Mucosa of descending colon (tissue), 3 donors: ENCODE data around the gene CEP72. TPM values are rescaled to one million over a fixed set of nuclear protein-coding genes. Genes with fewer than 3 reads are reported as not detected.

ENCODE experiments used
- ATAC-seq: fragments of 200-7000 bp; cut with Tn5 transposase; one replicate; pipeline ENCODE4 v1.9.1; 2020; ENCODE audit warnings: mild to moderate bottlenecking, moderate library complexity
- DNase-seq, 3 donors: peaks; one replicate each; pipeline ENCODE4 v3.0.0-alpha.2; 2020
- H3K36me3 ChIP-seq: fragments of 200-600 bp; one replicate; pipeline ENCODE4 v1.8.0; 2021; ENCODE audit warnings: low read depth, mild to moderate bottlenecking
- H3K4me1 ChIP-seq: fragments of 200-600 bp; one replicate; pipeline ENCODE4 v1.8.0; 2021; ENCODE audit warnings: low read depth, mild to moderate bottlenecking
- H3K4me3 ChIP-seq: fragments of 200-600 bp; one replicate; pipeline ENCODE4 v1.8.0; 2021; ENCODE audit warnings: mild to moderate bottlenecking
- H3K9me3 ChIP-seq: fragments of 200-600 bp; one replicate; pipeline ENCODE4 v1.8.0; 2021; ENCODE audit warnings: mild to moderate bottlenecking
- intact Hi-C, 2 donors: fragments of 100-400 bp; cut with DNase I in 1 of 2; cut with micrococcal nuclease in 1 of 2; formaldehyde crosslinking; loops; one replicate each; pipeline versions ENCODE4 v1.11.0 to v1.11.1; 2022; cut with DNase I, micrococcal nuclease
- total RNA-seq, 3 donors: library from RNA; stranded (reverse); fragmentation: NEBNext Ultra II Directional in 2 of 3; extraction: Animal tissue kit (Norgen Biotek cat#: 25700) in 2 of 3; gene quantifications; one replicate each; pipeline versions ENCODE4 v1.2.1 to v1.2.4, GENCODE V29; 2021 to 2023
- TF ChIP-seq, protein P1 (sequence below): fragments of 200-600 bp; IDR thresholded peaks from one replicate; pipeline ENCODE4 v1.8.0; 2022; ENCODE audit warnings: antibody characterized with exemption, mild to moderate bottlenecking
- donor health status: DM: no; HTN: no; CAD: no; lungs with moderate emphysema.
- donor health status: DM: no; HTN: no; CAD: no.
- donor health status: DM: no; HTN: yes; CAD: no.

The CEP72 gene
- total RNA-seq, 3 donors from 2014 or later: 7.3 to 9.7 (median 8.8) TPM

DNA sequence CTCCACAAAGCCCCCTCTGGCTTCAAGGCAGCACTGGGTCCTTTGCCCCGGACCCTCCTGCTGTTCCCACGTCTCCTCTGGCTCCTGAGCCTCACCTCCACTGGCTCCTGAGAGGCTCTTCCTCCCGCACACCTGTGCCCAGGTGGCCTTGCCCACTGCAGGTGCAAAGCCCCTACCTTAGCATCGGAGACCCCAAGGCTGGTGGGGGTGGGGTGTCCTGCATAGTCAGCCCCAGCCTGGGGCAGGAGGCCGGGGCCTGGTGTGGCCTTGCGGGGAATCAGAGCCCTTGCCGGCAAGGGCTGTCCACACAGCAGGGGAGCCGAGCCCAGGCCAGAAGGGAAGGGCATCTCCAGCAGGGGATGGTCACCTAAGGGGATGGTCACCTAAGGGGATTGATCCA, 41.3 kb upstream of the CEP72 start:
- no peak for ATAC-seq
- Histone ChIP-seq H3K4me3 (no peak overlapping the region), H3K36me3 (no peaks in the 10 kb centered on the region), H3K4me1 (peaks cover under 1% of the 10 kb centered on the region), H3K9me3 (peaks cover 2% of the 10 kb centered on the region)
- DNase-seq: no peak
- TF ChIP-seq, protein P1, sequence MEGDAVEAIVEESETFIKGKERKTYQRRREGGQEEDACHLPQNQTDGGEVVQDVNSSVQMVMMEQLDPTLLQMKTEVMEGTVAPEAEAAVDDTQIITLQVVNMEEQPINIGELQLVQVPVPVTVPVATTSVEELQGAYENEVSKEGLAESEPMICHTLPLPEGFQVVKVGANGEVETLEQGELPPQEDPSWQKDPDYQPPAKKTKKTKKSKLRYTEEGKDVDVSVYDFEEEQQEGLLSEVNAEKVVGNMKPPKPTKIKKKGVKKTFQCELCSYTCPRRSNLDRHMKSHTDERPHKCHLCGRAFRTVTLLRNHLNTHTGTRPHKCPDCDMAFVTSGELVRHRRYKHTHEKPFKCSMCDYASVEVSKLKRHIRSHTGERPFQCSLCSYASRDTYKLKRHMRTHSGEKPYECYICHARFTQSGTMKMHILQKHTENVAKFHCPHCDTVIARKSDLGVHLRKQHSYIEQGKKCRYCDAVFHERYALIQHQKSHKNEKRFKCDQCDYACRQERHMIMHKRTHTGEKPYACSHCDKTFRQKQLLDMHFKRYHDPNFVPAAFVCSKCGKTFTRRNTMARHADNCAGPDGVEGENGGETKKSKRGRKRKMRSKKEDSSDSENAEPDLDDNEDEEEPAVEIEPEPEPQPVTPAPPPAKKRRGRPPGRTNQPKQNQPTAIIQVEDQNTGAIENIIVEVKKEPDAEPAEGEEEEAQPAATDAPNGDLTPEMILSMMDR: no peak
- intact Hi-C loops: no loop called here

DNA sequence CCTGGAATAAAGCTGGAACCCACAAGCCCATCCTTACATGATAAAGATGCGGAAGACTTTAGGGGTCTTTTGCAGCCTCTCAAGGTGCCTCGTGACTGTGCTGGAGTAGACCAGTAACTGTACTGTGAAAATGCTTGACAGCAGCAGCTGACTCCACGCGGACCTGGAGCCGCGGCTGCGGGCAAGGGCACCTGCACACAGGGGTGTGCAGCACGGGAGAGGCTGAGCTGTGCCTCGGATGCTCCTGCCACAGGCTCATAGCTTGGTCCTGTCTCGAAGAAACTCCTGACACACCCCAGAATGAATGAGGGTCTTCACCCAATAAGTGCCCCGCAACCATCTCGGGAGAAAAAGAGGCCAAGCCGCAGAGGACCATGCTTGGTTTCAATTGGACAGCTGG, 40.3 kb upstream of the CEP72 start:
- DNase-seq (no peak), ATAC-seq (no peak)
- H3K36me3 ChIP-seq: no peaks in the 10 kb centered on the region
- intact Hi-C loops: no loop called here
- no peak overlapping the region for H3K4me3 ChIP-seq
- peaks cover 11% of the 10 kb centered on the region for H3K9me3 ChIP-seq
- H3K4me1 ChIP-seq: no peaks in the 10 kb centered on the region
- TF ChIP-seq, protein P1: no peak

DNA sequence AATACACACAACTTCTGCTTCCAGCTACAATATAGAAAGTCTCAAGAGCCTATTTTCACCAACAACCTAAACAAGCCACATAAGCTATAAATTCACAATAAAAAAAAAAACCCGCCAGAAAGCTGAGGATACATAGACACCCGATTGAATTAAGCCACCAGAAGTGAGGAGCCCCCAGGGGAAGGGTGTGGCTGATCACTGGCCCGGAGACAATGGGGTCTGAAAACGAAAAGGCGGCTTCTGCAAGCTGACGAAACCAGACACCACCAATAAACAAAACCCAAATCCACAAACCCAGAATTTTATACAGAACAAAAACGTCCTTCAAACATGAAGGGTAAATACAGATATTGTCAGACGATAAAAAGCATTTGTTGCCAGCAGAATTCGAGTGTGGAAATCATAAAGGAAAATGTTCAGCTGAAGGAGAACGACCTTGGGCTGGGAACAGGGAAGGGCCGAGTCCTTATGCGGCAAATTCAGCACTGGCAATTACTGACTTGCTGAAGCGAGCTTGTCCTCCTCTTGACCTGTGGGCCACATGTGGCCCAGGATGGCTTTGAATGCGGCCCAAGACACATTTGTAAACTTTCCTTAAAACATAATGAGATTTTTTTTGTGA, 39.6 kb upstream of the CEP72 start:
- H3K4me3 ChIP-seq: no peak overlapping the region
- peaks cover 14% of the 10 kb centered on the region for H3K9me3 ChIP-seq
- no peaks in the 10 kb centered on the region for H3K36me3 ChIP-seq
- TF ChIP-seq, protein P1: no peak
- no peak for DNase-seq
- intact Hi-C loops: no loop called here
- no peaks in the 10 kb centered on the region for H3K4me1 ChIP-seq
- no peak for ATAC-seq

DNA sequence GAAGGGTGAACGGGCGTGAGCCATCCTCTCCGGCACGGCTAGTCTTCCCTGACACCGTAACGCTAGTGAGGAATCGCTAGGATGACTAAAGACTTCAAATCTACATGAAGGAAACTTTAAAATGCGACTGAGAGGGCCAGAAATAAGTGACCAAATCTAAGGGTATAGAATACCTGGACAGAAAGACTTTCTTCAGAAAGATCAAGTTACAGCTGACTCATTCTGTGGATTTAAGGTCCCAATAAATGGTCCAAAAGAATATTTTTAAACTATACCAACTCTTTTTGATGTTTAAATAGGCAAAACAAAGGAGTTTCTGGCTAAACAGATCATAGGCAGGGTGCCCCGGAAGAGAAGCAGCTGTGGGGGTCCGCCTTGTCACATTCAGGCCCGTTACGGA, 38.9 kb upstream of the CEP72 start:
- Histone ChIP-seq H3K36me3 (no peaks in the 10 kb centered on the region), H3K9me3 (peaks cover 14% of the 10 kb centered on the region), H3K4me3 (no peak overlapping the region), H3K4me1 (no peaks in the 10 kb centered on the region)
- ATAC-seq (no peak), DNase-seq (no peak)
- TF ChIP-seq, protein P1: no peak
- intact Hi-C loops: no loop called here

GRCh38 chr5:573976-574375, 38.2 kb upstream of the CEP72 start:
- Histone ChIP-seq H3K9me3 (peaks cover 14% of the 10 kb centered on the region), H3K4me3 (no peak overlapping the region), H3K36me3 (no peaks in the 10 kb centered on the region), H3K4me1 (no peaks in the 10 kb centered on the region)
- ATAC-seq (no peak), DNase-seq (no peak)
- TF ChIP-seq, protein P1: no peak
- intact Hi-C loops: no loop called here

GRCh38 chr5:574906-575305, 37.2 kb upstream of the CEP72 start:
- TF ChIP-seq, protein P1: no peak
- Histone ChIP-seq H3K36me3 (no peaks in the 10 kb centered on the region), H3K4me1 (no peaks in the 10 kb centered on the region), H3K9me3 (peaks cover 14% of the 10 kb centered on the region), H3K4me3 (no peak overlapping the region)
- ATAC-seq (no peak), DNase-seq (no peak)
- intact Hi-C loops: no loop called here
